Upper lobe of left lung (tissue), 4 donors: ENCODE data around the gene CTDSP1.

ENCODE experiments used
- POLR2A ChIP-seq, 4 donors: fragments of 450-650 bp; IDR thresholded peaks; one replicate each; pipeline ENCODE4 v1.5.1; 2016 to 2017; ENCODE audit warnings: antibody characterized with exemption in 4 of 4, mild to moderate bottlenecking in 2 of 4
- TF ChIP-seq, protein P1 (sequence below), 6 experiments: fragments of 450-650 bp in 4 of 6; fragments of 200-600 bp in 2 of 6; sonication (generic) in 2 of 6; IDR thresholded peaks; one replicate each; pipeline ENCODE4 v1.5.1; 2016 to 2019; ENCODE audit warnings: antibody characterized with exemption in 6 of 6

GRCh38 chr2:218369330-218369729 lies 30.3 kb upstream of the CTDSP1 start:
- TF ChIP-seq, protein P1, sequence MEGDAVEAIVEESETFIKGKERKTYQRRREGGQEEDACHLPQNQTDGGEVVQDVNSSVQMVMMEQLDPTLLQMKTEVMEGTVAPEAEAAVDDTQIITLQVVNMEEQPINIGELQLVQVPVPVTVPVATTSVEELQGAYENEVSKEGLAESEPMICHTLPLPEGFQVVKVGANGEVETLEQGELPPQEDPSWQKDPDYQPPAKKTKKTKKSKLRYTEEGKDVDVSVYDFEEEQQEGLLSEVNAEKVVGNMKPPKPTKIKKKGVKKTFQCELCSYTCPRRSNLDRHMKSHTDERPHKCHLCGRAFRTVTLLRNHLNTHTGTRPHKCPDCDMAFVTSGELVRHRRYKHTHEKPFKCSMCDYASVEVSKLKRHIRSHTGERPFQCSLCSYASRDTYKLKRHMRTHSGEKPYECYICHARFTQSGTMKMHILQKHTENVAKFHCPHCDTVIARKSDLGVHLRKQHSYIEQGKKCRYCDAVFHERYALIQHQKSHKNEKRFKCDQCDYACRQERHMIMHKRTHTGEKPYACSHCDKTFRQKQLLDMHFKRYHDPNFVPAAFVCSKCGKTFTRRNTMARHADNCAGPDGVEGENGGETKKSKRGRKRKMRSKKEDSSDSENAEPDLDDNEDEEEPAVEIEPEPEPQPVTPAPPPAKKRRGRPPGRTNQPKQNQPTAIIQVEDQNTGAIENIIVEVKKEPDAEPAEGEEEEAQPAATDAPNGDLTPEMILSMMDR (IDR thresholded peaks at IDR 0.05): peak in 1 of 6 experiments; percentile 27
- TF ChIP-seq POLR2A (IDR thresholded peaks at IDR 0.05): no peak
